Endothelial cell (in vitro differentiated cells): ENCODE results near the gene NTN1. TPM values are rescaled to one million over a fixed set of nuclear protein-coding genes. Genes with fewer than 3 reads are reported as not detected.

ENCODE experiments used
- DNase-seq: peaks from one replicate; pipeline ENCODE4 v3.0.0; 2021; ENCODE audit warnings: low spot score
- H3K27ac Mint-ChIP-seq: one replicate; pipeline ENCODE4 v1.8.0; 2021; ENCODE audit warnings: mixed read lengths, inconsistent platforms; ENCODE audit not compliant: unreplicated experiment
- H3K27me3 Mint-ChIP-seq: one replicate; pipeline ENCODE4 v1.8.0; 2021; ENCODE audit warnings: mild to moderate bottlenecking, moderate library complexity, mixed read lengths, inconsistent platforms; ENCODE audit not compliant: unreplicated experiment
- H3K36me3 Mint-ChIP-seq: one replicate; pipeline ENCODE4 v1.8.0; 2021; ENCODE audit warnings: mild to moderate bottlenecking, low read depth, mixed read lengths, inconsistent platforms; ENCODE audit not compliant: unreplicated experiment
- H3K4me1 Mint-ChIP-seq: one replicate; pipeline ENCODE4 v1.8.0; 2021; ENCODE audit warnings: mild to moderate bottlenecking, mixed read lengths, inconsistent platforms; ENCODE audit not compliant: unreplicated experiment
- H3K4me3 Mint-ChIP-seq: one replicate; pipeline ENCODE4 v1.8.0; 2021; ENCODE audit warnings: mild to moderate bottlenecking, mixed read lengths, inconsistent platforms; ENCODE audit not compliant: unreplicated experiment
- H3K9me3 Mint-ChIP-seq: one replicate; pipeline ENCODE4 v1.8.0; 2021; ENCODE audit warnings: mixed read lengths, inconsistent platforms; ENCODE audit not compliant: unreplicated experiment
- total RNA-seq: library from RNA; stranded (reverse); fragmentation: NEBNext Ultra II Directional; extraction: Animal tissue kit (Norgen Biotek cat#: 25700); gene quantifications from one replicate; pipeline ENCODE4 v1.2.1, GENCODE V29; 2021; ENCODE audit not compliant: unreplicated experiment
- TF ChIP-seq, protein P1 (sequence below): fragments of 200-600 bp; sonication (generic); IDR thresholded peaks from one replicate; pipeline ENCODE4 v1.5.0; 2021; ENCODE audit warnings: antibody characterized with exemption; ENCODE audit not compliant: unreplicated experiment

Gene NTN1
- total RNA-seq, 1 donor from 2014 or later: 6.6 TPM

DNA sequence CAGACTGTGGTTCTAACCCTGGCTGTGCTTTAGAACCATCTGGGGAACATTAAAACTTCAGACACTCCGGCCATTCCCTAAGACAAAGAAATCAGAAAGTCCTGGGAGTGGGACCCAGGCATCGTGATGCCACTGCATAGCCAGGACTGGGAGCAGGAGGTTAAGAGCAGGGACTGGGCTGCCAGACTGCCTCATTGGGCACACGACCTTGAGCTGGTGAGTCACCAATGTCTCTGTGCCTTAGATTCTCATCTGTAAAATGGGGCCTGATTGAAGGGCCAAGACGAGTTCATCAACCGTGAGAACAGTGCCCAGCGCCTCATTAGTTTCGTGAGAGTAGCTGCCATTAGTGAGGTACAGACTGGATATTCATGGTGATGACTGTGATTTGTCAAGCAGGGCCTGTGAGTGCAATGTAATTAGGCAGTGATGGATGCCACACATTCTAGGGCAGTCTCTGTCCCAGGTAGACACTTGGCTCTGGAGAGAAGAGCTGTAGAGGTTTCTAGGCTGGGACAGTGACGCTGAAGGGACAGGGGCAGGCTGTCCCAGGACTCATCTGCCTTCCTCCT lies 196.8 kb downstream of the NTN1 start:
- TF ChIP-seq, protein P1, sequence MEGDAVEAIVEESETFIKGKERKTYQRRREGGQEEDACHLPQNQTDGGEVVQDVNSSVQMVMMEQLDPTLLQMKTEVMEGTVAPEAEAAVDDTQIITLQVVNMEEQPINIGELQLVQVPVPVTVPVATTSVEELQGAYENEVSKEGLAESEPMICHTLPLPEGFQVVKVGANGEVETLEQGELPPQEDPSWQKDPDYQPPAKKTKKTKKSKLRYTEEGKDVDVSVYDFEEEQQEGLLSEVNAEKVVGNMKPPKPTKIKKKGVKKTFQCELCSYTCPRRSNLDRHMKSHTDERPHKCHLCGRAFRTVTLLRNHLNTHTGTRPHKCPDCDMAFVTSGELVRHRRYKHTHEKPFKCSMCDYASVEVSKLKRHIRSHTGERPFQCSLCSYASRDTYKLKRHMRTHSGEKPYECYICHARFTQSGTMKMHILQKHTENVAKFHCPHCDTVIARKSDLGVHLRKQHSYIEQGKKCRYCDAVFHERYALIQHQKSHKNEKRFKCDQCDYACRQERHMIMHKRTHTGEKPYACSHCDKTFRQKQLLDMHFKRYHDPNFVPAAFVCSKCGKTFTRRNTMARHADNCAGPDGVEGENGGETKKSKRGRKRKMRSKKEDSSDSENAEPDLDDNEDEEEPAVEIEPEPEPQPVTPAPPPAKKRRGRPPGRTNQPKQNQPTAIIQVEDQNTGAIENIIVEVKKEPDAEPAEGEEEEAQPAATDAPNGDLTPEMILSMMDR: no peak
- Mint-ChIP-seq H3K4me1 (no peaks in the 10 kb centered on the region), H3K4me3 (no peak overlapping the region), H3K36me3 (peaks cover 4% of the 10 kb centered on the region), H3K27me3 (peaks cover 10% of the 10 kb centered on the region), H3K27ac (no peak overlapping the region), H3K9me3 (no peaks in the 10 kb centered on the region)
- DNase-seq: no peak

DNA sequence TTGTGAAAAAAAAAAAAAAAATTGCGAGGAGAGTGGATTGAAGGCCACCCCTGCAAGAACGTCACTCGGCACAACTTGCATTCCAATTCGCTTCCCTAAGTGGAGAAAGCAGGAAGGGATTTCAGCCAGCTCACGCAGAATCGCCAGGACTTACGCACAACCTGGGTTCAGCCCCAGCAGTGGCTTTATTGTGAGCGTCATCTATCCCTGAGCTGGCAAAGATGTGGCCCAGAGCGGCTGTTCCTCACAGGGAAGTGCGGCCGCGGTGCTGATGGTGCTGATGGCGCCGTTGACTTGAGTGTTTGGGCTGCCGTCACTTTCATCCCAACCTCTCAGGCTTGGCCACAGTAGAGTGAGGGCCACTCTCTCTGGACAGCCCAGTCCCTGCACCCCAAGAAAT lies 197.6 kb downstream of the NTN1 start:
- peaks cover 10% of the 10 kb centered on the region for H3K27me3 Mint-ChIP-seq
- TF ChIP-seq, protein P1: no peak
- peaks cover 4% of the 10 kb centered on the region for H3K36me3 Mint-ChIP-seq

DNA sequence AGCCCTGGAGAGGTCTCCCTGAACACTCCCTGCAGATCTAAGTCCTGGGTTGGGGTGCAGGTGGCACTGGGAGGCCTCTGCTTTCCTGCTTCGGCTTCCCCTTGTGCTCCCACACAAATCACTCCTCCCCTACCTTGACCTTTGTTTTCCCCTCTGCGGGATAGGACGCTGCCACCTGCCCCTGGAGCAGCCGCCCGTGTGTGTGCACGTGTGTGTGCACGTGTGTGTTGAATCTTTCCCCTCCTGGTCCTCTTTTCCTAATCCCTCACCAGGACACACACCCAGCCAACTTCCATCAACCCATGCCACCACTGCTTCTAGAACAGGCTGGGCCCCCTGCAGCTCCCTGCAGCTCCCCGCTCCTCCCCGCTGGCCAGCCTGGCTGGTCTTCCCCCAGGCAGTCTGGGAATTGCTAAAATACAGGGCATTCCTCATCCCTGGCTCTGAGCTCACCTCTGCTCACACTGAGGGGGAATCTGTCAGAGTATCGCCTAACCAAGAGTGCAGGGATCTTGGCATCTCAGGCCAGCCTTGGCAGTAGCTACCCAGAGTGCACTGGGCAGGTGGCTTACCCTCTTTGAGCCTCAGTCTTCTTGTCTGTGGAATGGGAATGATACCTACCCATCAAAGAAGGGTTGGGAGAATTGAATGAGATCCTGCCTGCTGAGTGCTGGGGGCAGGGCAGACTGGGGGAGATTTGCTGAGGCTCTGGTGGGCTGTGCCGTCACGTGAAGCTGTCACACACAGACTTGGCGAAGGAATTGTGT lies 198.5 kb downstream of the NTN1 start:
- Mint-ChIP-seq H3K4me3 (no peak overlapping the region), H3K36me3 (peaks cover 4% of the 10 kb centered on the region), H3K27me3 (peaks cover 10% of the 10 kb centered on the region), H3K9me3 (no peaks in the 10 kb centered on the region), H3K4me1 (no peaks in the 10 kb centered on the region), H3K27ac (no peak overlapping the region)
- TF ChIP-seq, protein P1: no peak
- no peak for DNase-seq

More for the DNA sequence above, 197.6 kb downstream of the NTN1 start:
- H3K4me1 Mint-ChIP-seq: no peaks in the 10 kb centered on the region
- no peak for DNase-seq
- H3K27ac Mint-ChIP-seq: no peak overlapping the region
- H3K4me3 Mint-ChIP-seq: no peak overlapping the region
- no peaks in the 10 kb centered on the region for H3K9me3 Mint-ChIP-seq

DNA sequence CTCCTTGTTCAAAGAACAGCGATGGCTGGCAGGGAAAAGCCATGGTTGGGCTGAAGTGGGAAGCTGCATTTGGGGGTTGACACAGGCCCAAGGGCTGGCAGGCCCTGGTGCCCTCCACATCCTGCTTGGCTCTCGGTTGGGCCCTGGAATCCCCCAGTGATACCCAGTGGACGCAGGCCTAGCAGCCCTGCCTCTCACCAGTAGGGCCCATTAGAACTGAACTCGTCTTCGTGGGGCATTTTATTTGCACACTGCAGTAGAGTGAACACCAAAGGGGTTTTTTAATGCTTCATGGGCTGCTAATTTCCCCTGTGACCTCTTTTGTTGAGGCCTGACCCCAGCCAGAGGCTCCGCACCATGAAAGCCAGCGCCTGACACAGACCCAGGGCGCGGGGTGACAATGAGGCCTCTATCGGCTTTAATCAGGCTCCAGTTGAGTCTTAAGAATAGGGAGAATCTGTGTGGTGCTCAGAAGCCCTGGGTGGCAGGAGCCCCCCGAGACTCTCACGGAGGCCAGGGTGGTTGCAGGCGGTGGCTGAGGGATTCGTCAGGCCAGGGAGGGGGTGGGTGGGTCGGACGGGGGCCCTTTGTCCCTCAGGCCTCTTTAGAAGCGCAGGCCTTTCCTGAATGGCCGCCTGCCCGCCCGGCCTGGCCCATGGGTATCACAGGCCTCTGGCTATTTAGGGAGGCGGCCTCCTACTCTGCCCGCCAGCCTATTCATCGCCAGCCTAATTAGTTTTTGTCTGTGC lies 199.3 kb downstream of the NTN1 start:
- no peaks in the 10 kb centered on the region for H3K9me3 Mint-ChIP-seq
- TF ChIP-seq, protein P1: no peak
- no peak overlapping the region for H3K27ac Mint-ChIP-seq
- peaks cover 10% of the 10 kb centered on the region for H3K27me3 Mint-ChIP-seq
- no peak overlapping the region for H3K4me3 Mint-ChIP-seq
- DNase-seq: no peak
- peaks cover 4% of the 10 kb centered on the region for H3K36me3 Mint-ChIP-seq
- H3K4me1 Mint-ChIP-seq: no peaks in the 10 kb centered on the region
